ENCODE data around the gene MAP7.

MAP7 gene

GRCh38 chr6:136338486-136338885 is 211.7 kb downstream of the MAP7 start:
- DNase-seq (ENCODE audit: low read depth) = no peak
- H3K4me3 ChIP-seq (ENCODE audit: low read depth, low read length) = no peak overlapping the region
- TF ChIP-seq, protein P1, sequence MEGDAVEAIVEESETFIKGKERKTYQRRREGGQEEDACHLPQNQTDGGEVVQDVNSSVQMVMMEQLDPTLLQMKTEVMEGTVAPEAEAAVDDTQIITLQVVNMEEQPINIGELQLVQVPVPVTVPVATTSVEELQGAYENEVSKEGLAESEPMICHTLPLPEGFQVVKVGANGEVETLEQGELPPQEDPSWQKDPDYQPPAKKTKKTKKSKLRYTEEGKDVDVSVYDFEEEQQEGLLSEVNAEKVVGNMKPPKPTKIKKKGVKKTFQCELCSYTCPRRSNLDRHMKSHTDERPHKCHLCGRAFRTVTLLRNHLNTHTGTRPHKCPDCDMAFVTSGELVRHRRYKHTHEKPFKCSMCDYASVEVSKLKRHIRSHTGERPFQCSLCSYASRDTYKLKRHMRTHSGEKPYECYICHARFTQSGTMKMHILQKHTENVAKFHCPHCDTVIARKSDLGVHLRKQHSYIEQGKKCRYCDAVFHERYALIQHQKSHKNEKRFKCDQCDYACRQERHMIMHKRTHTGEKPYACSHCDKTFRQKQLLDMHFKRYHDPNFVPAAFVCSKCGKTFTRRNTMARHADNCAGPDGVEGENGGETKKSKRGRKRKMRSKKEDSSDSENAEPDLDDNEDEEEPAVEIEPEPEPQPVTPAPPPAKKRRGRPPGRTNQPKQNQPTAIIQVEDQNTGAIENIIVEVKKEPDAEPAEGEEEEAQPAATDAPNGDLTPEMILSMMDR (IDR thresholded peaks at IDR 0.05; ENCODE audit: low read depth, low read length, missing control alignments) = no peak

DNA sequence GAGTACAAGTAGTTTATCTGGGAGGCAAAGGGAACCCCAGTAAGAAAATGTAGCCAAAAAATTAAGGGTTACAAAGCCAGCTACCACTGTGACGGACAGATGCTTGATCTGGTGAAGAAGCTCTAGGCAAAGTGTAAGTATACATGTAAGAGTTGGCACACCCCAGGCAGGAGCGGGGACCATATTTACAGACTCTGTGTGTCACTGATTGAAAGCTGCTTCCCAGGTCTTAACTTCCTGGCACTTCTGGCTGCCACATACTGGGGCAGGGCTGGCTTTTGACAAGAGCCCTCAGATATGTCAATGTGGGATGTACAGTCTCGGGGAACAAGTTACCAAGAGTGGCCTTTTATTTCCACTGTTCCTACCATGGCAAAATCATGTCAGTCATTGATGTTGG is 212.6 kb downstream of the MAP7 start:
- TF ChIP-seq, protein P1 (IDR thresholded peaks at IDR 0.05; ENCODE audit: low read depth, low read length, missing control alignments) = no peak
- DNase-seq (ENCODE audit: low read depth) = no peak
- no peak overlapping the region for H3K4me3 ChIP-seq (ENCODE audit: low read depth, low read length)

DNA sequence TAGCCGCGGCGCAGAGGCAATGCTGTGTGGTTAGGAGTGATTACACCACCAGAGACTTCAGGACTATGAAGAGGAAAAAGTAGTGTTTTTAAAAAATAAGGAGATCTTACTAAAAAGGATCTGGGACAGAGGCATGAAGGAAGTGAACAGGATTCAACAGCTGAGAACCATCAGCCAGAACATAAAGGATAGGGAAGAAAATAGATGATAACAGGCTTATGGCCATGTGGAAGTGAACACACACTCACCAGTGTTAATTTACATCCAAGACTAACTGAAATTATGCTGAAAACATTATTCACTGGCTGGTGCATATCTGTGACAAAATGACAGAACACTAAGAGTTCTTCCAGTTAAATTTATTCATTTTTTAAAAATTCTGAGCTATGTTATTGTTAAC is 213.1 kb downstream of the MAP7 start:
- H3K4me3 ChIP-seq (ENCODE audit: low read depth, low read length) = no peak overlapping the region
- TF ChIP-seq, protein P1 (IDR thresholded peaks at IDR 0.05; ENCODE audit: low read depth, low read length, missing control alignments) = no peak
- no peak for DNase-seq (ENCODE audit: low read depth)

DNA sequence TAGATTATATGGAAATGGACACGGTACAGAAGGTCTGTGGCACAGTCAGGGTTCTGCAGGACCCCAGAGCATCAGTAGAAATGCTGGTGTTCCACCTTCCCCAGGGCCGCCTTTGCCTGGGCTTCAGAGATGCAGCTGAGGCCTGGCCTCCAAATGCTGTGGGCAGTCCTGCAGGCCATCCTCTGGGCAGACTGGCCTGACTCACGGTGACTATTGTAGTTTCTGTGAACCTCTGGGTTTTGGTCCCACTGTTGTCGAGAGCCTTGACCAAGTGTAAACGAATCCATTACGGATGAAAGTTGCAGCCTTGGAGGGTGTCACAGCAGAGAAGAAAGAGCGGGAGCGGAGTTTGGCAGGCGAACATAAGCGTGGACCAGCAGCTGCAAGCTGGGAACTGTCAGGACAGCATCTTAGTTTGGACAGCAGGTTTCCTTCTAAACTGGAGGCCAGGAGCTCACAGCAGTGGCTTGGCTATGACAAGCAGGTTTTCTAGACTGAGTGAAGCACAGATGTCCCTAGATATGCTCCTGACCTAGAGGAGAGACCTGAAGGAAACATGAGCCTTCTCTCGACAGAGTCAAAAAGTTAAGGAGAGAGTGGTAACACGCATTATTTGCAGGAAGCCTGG is 214.4 kb downstream of the MAP7 start:
- TF ChIP-seq, protein P1 (IDR thresholded peaks at IDR 0.05; ENCODE audit: low read depth, low read length, missing control alignments) = no peak
- H3K4me3 ChIP-seq (ENCODE audit: low read depth, low read length) = no peak overlapping the region
- no peak for DNase-seq (ENCODE audit: low read depth)

GRCh38 chr6:136334853-136335252 is 215.4 kb downstream of the MAP7 start:
- TF ChIP-seq, protein P1 (IDR thresholded peaks at IDR 0.05; ENCODE audit: low read depth, low read length, missing control alignments) = peak; percentile 13
- H3K4me3 ChIP-seq (ENCODE audit: low read depth, low read length) = no peak overlapping the region
- no peak for DNase-seq (ENCODE audit: low read depth)

- no peak overlapping the region for H3K4me3 ChIP-seq (ENCODE audit: low read depth, low read length)
- no peak for DNase-seq (ENCODE audit: low read depth)
- TF ChIP-seq, protein P1 (IDR thresholded peaks at IDR 0.05; ENCODE audit: low read depth, low read length, missing control alignments) = no peak
These were observed 215.8 kb downstream of the MAP7 start for GRCh38 chr6:136334465-136334846.

DNA sequence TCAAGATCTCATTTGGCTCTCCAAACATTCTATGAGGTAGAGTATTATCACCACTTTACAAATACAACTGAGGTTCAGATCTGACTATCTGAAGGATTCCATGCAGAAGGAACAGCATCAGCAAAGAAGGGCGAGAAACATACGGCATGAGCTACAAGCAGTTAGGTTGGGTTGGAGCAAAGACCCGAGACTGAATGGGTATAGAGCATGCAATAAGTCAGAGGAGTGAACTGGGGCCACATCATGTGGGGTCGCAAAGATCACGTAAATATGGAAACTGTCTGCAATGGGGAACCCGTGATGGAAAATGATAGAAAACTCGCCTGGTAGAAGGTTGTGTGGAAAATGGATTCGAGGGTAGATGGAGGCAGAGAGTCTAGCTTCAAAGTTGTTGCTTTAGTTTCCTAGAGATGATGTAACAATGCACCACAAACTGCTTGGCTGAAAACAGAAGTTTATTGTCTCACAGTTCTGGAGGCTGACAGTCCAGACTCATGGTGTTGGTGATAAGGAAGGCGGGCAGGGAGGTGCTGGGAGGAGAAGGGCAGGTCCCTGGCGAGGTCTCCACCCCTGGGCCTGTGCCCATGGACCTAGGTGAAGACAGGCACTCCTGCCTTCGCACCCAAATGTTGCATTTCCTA is 216.3 kb downstream of the MAP7 start:
- TF ChIP-seq, protein P1 (IDR thresholded peaks at IDR 0.05; ENCODE audit: low read depth, low read length, missing control alignments) = no peak
- DNase-seq (ENCODE audit: low read depth) = no peak
- H3K4me3 ChIP-seq (ENCODE audit: low read depth, low read length) = no peak overlapping the region

Data from GM12864 (cell line).